ENCODE results near the gene USP13. TPM values are rescaled to one million over a fixed set of nuclear protein-coding genes. Genes with fewer than 3 reads are reported as not detected.
A peak's percentile ranks its signal among the peaks of the same experiment; 100 is the strongest.

The USP13 gene
- total and polyA plus RNA-seq, 2 experiments from 2014 or later, result 9.6 to 22.7 TPM

DNA sequence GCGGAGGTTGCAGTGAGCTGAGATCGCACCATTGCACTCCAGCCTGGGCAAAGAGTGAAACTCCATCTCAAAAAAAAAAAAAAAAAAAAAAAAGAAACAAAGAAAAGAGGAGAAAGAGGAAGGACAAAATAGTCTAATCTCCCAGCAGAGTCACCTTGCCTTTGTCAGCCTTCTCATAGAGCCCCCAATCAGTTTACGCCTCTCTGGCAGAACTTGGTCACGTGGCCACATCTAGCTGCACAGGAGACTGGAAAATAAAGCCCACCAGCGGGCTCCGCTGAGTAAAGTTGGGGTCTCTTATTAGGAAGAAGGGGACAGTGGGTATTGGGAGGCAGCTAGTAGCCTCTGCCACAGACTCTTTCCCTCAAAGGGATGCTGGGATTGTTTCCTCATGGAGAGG is 41.9 kb downstream of the USP13 start:
- no peak overlapping the region for H3K4me3 Mint-ChIP-seq
- DNase-seq (ENCODE audit: low spot score) (no peak), ATAC-seq (no peak)
- H2AFZ ChIP-seq, result no peak overlapping the region
- H3K27me3 ChIP-seq (ENCODE audit: insufficient read depth), result no peaks in the 10 kb centered on the region
- peaks cover 12% of the 10 kb centered on the region for H3K36me3 ChIP-seq (ENCODE audit: insufficient read depth)
- no peaks in the 10 kb centered on the region for H3F3A ChIP-seq (replicated peaks; ENCODE audit: low read depth)
- H3K27me3 Mint-ChIP-seq (ENCODE audit: insufficient read depth, low read depth, poor library complexity), result peaks cover 3% of the 10 kb centered on the region
- 0 out of 2 replicates have a peak overlapping the region, but pooled peaks have one; percentile 32 for H3K27ac ChIP-seq (ENCODE audit: low read depth)
- H3K27ac Mint-ChIP-seq, result no peak overlapping the region
- H3K79me2 ChIP-seq (replicated peaks; ENCODE audit: insufficient read depth), result peaks cover 55% of the 10 kb centered on the region
- H3K9me3 Mint-ChIP-seq, result peaks cover 2% of the 10 kb centered on the region; the same call in 1 of the 3 replicates
- H3K9me2 ChIP-seq (ENCODE audit: insufficient read depth), result no peaks in the 10 kb centered on the region
- H3K4me1 Mint-ChIP-seq, result peaks cover 9% of the 10 kb centered on the region; the same call in 2 of the 3 replicates
- H3K4me2 ChIP-seq, result no peak overlapping the region
- H3K4me3 ChIP-seq, result no peak overlapping the region
- H3K36me3 Mint-ChIP-seq (ENCODE audit: low read depth), result peaks cover 23% of the 10 kb centered on the region
- peaks cover 18% of the 10 kb centered on the region for H3K4me1 ChIP-seq (ENCODE audit: insufficient read depth)
- H4K20me1 ChIP-seq (replicated peaks; ENCODE audit: insufficient read depth), result no peaks in the 10 kb centered on the region; the same call in 1 of the 2 replicates
- TF ChIP-seq, protein P1, sequence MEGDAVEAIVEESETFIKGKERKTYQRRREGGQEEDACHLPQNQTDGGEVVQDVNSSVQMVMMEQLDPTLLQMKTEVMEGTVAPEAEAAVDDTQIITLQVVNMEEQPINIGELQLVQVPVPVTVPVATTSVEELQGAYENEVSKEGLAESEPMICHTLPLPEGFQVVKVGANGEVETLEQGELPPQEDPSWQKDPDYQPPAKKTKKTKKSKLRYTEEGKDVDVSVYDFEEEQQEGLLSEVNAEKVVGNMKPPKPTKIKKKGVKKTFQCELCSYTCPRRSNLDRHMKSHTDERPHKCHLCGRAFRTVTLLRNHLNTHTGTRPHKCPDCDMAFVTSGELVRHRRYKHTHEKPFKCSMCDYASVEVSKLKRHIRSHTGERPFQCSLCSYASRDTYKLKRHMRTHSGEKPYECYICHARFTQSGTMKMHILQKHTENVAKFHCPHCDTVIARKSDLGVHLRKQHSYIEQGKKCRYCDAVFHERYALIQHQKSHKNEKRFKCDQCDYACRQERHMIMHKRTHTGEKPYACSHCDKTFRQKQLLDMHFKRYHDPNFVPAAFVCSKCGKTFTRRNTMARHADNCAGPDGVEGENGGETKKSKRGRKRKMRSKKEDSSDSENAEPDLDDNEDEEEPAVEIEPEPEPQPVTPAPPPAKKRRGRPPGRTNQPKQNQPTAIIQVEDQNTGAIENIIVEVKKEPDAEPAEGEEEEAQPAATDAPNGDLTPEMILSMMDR (conservative IDR thresholded peaks at IDR 0.05; ENCODE audit: low read depth in 2 of 2), result no peak
- no peak for TF ChIP-seq NANOG (IDR thresholded peaks at IDR 0.05; ENCODE audit: borderline replicate concordance)
- TF ChIP-seq, protein P2, sequence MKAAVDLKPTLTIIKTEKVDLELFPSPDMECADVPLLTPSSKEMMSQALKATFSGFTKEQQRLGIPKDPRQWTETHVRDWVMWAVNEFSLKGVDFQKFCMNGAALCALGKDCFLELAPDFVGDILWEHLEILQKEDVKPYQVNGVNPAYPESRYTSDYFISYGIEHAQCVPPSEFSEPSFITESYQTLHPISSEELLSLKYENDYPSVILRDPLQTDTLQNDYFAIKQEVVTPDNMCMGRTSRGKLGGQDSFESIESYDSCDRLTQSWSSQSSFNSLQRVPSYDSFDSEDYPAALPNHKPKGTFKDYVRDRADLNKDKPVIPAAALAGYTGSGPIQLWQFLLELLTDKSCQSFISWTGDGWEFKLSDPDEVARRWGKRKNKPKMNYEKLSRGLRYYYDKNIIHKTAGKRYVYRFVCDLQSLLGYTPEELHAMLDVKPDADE (IDR thresholded peaks at IDR 0.05), result no peak
- TF ChIP-seq, protein P3, sequence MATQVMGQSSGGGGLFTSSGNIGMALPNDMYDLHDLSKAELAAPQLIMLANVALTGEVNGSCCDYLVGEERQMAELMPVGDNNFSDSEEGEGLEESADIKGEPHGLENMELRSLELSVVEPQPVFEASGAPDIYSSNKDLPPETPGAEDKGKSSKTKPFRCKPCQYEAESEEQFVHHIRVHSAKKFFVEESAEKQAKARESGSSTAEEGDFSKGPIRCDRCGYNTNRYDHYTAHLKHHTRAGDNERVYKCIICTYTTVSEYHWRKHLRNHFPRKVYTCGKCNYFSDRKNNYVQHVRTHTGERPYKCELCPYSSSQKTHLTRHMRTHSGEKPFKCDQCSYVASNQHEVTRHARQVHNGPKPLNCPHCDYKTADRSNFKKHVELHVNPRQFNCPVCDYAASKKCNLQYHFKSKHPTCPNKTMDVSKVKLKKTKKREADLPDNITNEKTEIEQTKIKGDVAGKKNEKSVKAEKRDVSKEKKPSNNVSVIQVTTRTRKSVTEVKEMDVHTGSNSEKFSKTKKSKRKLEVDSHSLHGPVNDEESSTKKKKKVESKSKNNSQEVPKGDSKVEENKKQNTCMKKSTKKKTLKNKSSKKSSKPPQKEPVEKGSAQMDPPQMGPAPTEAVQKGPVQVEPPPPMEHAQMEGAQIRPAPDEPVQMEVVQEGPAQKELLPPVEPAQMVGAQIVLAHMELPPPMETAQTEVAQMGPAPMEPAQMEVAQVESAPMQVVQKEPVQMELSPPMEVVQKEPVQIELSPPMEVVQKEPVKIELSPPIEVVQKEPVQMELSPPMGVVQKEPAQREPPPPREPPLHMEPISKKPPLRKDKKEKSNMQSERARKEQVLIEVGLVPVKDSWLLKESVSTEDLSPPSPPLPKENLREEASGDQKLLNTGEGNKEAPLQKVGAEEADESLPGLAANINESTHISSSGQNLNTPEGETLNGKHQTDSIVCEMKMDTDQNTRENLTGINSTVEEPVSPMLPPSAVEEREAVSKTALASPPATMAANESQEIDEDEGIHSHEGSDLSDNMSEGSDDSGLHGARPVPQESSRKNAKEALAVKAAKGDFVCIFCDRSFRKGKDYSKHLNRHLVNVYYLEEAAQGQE (IDR thresholded peaks at IDR 0.05; ENCODE audit: unreplicated experiment), result no peak

DNA sequence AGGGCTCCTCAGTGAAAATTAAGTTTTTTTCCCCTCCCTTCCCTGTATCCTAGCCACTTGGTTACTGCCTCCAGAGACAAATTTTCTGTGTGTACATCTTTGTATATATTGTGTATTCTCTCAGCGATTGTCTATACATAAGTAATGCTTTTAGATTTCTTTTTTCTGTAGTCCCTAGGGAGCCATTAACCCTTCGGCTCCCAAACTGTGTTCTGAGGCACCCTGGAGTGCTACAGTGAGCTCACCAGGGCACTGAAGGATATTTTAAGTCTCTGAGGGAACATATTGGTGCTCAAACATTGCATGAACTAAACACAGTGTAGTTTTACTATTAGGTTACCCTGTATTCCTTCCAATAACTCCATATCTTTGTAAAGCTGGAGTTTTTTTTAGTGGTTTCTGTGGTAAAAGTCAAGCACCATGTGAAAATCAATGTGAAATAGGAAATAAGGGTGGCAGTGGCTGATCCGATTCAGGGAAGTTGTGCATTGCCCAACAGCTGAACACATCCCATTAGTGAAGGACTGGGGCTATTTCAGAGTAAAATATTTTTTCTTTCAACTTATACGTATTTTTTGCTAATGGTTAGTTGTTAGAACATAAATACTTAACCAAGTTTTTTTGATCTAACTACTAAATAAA is 43.0 kb downstream of the USP13 start:
- Histone ChIP-seq H3K27me3 (ENCODE audit: insufficient read depth) (no peaks in the 10 kb centered on the region), H3K27ac (ENCODE audit: low read depth) (no peak overlapping the region), H3K9me2 (ENCODE audit: insufficient read depth) (no peaks in the 10 kb centered on the region), H3K79me2 (replicated peaks; ENCODE audit: insufficient read depth) (peaks cover 49% of the 10 kb centered on the region), H3K4me2 (no peak overlapping the region), H3K36me3 (ENCODE audit: insufficient read depth) (peaks cover 3% of the 10 kb centered on the region; the same call in 1 of the 2 replicates), H2AFZ (no peak overlapping the region), H3K4me3 (no peak overlapping the region), H4K20me1 (replicated peaks; ENCODE audit: insufficient read depth) (no peaks in the 10 kb centered on the region; the same call in 1 of the 2 replicates), H3K4me1 (ENCODE audit: insufficient read depth) (peaks cover 23% of the 10 kb centered on the region), H3F3A (replicated peaks; ENCODE audit: low read depth) (no peaks in the 10 kb centered on the region)
- H3K27me3 Mint-ChIP-seq (ENCODE audit: insufficient read depth, low read depth, poor library complexity), result peaks cover 3% of the 10 kb centered on the region
- ATAC-seq (no peak), DNase-seq (ENCODE audit: low spot score) (no peak)
- peaks cover 2% of the 10 kb centered on the region; the same call in 1 of the 3 replicates for H3K9me3 Mint-ChIP-seq
- H3K4me3 Mint-ChIP-seq, result no peak overlapping the region
- peaks cover 18% of the 10 kb centered on the region for H3K4me1 Mint-ChIP-seq
- no peak overlapping the region for H3K27ac Mint-ChIP-seq
- peaks cover 18% of the 10 kb centered on the region for H3K36me3 Mint-ChIP-seq (ENCODE audit: low read depth)
- no peak for TF ChIP-seq POLR2AphosphoS5 (IDR thresholded peaks at IDR 0.05; ENCODE audit: low read depth)
- no peak for TF ChIP-seq CREB1 (CRISPR knock-in tag; IDR thresholded peaks at IDR 0.05; ENCODE audit: low read depth)
- TF ChIP-seq ZNF114 (CRISPR knock-in tag; IDR thresholded peaks at IDR 0.05), result no peak
- TF ChIP-seq EZH2 (IDR thresholded peaks at IDR 0.05; ENCODE audit: low read depth, unreplicated experiment), result no peak
- no peak for TF ChIP-seq EZH2phosphoT487 (IDR thresholded peaks at IDR 0.05; ENCODE audit: unreplicated experiment)
- no peak for TF ChIP-seq ZNF331 (CRISPR knock-in tag; IDR thresholded peaks at IDR 0.05; ENCODE audit: low read depth)
- TF ChIP-seq, protein P3 (IDR thresholded peaks at IDR 0.05; ENCODE audit: unreplicated experiment), result no peak
- TF ChIP-seq JUNB (IDR thresholded peaks at IDR 0.05; ENCODE audit: unreplicated experiment), result no peak
- TF ChIP-seq, protein P1 (conservative IDR thresholded peaks at IDR 0.05; ENCODE audit: low read depth in 2 of 2), result no peak
